ENCODE results near the gene DUS3L. TPM values are rescaled to one million over a fixed set of nuclear protein-coding genes. Genes with fewer than 3 reads are reported as not detected.

DUS3L gene
- total RNA-seq, 4 donors from 2014 or later = 36.0 to 107 (median 67.4) TPM

DNA sequence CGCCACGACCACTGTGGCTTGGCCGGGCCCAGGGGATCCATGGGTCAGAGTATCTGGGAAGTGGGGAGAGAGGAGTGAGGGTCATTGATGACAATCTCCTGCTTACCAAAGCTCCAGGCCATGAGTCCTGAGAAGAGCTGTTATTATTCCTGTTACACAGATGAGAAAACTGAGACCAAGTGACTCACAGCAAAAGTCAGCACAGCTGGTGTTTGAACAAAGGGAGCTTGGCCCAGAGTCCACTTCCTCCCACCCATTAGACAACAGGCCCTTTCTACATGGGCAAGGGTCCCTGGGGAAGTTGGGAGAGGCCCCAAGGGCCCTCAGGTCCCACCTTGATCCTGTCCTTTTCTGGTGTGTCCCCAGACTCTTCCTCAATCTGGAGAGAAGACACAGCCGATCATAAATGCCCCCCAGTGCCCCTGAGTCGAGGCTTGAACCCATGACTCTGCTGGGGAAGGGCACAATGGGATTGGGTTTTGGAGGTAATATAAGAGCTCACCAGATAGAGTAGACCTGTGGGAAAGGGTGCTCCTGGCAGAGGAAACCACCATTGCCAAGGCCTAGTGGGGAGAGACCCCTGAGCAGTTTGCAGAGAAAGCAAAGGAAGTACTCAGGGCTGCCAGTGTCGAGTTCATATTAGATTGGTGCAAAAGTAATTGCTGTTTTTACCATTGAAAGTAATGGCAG is 41.7 kb upstream of the DUS3L start:
- H3K4me3 ChIP-seq (ENCODE audit: low read depth, poor library complexity, severe bottlenecking) = no peak overlapping the region
- WGBS, 2 donors = 88 to 91% methylated on average over 6 of the region's 6 CpGs
- TF ChIP-seq, protein P1, sequence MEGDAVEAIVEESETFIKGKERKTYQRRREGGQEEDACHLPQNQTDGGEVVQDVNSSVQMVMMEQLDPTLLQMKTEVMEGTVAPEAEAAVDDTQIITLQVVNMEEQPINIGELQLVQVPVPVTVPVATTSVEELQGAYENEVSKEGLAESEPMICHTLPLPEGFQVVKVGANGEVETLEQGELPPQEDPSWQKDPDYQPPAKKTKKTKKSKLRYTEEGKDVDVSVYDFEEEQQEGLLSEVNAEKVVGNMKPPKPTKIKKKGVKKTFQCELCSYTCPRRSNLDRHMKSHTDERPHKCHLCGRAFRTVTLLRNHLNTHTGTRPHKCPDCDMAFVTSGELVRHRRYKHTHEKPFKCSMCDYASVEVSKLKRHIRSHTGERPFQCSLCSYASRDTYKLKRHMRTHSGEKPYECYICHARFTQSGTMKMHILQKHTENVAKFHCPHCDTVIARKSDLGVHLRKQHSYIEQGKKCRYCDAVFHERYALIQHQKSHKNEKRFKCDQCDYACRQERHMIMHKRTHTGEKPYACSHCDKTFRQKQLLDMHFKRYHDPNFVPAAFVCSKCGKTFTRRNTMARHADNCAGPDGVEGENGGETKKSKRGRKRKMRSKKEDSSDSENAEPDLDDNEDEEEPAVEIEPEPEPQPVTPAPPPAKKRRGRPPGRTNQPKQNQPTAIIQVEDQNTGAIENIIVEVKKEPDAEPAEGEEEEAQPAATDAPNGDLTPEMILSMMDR (IDR thresholded peaks at IDR 0.05) = no peak
- no peak for TF ChIP-seq POLR2A (IDR thresholded peaks at IDR 0.05)
- DNase-seq (ENCODE audit: low spot score in 2 of 2) = no peak
- intact Hi-C loops (cut with DNase I; ENCODE audit: low total_unique reads) = no loop called here

DNA sequence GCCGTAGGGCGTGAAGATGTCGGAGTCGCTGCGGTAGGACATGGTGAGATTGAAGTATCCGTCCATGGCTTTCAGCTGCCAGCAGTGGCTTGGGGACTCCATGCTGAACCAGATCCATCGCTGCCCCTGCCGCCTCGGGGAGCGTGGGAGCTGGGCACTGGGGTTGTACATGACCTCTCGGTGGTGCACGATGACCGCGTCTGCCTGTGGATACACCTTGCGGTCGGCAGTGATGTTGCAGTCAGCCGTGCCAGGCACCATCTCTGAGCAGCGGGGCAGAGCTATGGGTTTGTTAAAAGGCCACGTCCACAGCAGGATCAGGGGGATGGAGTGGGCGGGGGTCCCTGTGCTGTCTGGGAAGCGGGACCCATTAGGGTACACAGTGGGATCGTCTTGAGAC is 41.1 kb upstream of the DUS3L start:
- 87 to 89% methylated on average over 12 to 16 of the region's 22 CpGs for WGBS, 2 donors
- DNase-seq (ENCODE audit: low spot score in 2 of 2) = no peak
- no peak overlapping the region for H3K4me3 ChIP-seq (ENCODE audit: low read depth, poor library complexity, severe bottlenecking)
- intact Hi-C loops (cut with DNase I; ENCODE audit: low total_unique reads) = no loop called here
- TF ChIP-seq POLR2A (IDR thresholded peaks at IDR 0.05) = no peak
- TF ChIP-seq, protein P1 (IDR thresholded peaks at IDR 0.05) = no peak

DNA sequence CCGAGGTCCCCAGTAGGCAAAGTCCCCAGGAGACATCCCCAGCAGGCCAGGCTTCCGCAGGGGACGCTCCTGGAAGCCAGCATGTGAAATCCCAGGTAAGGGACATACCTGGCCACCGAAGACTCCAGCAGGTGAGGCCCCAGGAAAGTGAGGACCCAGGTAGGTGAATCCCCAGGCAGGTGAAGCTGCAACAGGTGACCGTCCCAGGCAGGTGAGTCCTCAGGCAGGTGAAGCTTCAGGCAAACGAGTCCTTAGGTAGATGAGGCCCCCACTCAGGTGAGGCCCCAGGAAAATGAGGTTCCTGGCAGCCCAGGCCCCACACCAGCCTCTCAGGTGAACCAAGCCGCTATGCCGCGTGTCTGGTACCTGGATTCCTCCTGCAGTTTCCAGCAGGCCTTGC is 40.2 kb upstream of the DUS3L start:
- TF ChIP-seq POLR2A (IDR thresholded peaks at IDR 0.05) = no peak
- TF ChIP-seq, protein P1 (IDR thresholded peaks at IDR 0.05) = no peak
- intact Hi-C loops (cut with DNase I; ENCODE audit: low total_unique reads) = no loop called here
- WGBS, 2 donors = 17 to 78% methylated on average over 1 to 7 of the region's 9 CpGs
- DNase-seq (ENCODE audit: low spot score in 2 of 2) = no peak
- H3K4me3 ChIP-seq (ENCODE audit: low read depth, poor library complexity, severe bottlenecking) = no peak overlapping the region

DNA sequence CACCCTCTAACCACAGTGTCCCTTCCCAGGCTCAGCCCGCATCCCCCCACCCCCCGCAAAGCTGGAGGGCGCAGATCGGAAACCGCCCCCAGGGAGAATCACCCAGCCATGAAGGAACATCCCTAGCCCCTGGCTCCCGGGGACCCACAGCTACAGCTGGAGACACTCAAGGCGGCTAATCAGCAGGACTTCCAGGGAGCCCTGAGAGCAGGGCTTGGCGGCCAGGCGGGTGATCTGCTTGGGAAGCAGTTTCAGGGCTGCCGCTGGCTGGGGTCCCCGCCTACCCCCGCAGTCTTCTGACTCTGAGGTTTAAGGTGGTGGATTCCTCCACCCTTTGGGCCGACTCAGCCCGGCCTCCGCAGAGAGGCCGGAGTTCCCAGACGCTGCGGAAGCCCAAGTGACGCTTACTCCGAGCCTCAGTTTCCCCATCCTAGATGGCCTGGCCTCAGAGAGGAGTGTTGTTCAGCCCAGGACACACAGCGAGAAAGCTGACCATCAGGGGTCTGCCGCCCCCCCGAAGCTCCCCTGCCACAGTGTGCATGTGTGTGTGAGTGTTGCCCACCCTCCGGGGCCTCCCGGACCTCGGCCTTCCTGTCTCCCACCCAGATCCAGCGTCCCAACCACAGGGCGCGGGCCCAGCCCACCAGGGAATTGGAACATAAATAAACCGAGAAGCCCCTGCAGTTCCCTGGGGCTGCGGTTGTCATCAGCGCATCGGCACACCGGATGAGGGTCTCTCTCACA is 38.8 kb upstream of the DUS3L start:
- DNase-seq (ENCODE audit: low spot score in 2 of 2) = no peak
- TF ChIP-seq, protein P1 (IDR thresholded peaks at IDR 0.05) = no peak
- intact Hi-C loops (cut with DNase I; ENCODE audit: low total_unique reads) = no loop called here
- no peak overlapping the region for H3K4me3 ChIP-seq (ENCODE audit: low read depth, poor library complexity, severe bottlenecking)
- 46 to 56% methylated on average over 26 to 28 of the region's 34 CpGs for WGBS, 2 donors

DNA sequence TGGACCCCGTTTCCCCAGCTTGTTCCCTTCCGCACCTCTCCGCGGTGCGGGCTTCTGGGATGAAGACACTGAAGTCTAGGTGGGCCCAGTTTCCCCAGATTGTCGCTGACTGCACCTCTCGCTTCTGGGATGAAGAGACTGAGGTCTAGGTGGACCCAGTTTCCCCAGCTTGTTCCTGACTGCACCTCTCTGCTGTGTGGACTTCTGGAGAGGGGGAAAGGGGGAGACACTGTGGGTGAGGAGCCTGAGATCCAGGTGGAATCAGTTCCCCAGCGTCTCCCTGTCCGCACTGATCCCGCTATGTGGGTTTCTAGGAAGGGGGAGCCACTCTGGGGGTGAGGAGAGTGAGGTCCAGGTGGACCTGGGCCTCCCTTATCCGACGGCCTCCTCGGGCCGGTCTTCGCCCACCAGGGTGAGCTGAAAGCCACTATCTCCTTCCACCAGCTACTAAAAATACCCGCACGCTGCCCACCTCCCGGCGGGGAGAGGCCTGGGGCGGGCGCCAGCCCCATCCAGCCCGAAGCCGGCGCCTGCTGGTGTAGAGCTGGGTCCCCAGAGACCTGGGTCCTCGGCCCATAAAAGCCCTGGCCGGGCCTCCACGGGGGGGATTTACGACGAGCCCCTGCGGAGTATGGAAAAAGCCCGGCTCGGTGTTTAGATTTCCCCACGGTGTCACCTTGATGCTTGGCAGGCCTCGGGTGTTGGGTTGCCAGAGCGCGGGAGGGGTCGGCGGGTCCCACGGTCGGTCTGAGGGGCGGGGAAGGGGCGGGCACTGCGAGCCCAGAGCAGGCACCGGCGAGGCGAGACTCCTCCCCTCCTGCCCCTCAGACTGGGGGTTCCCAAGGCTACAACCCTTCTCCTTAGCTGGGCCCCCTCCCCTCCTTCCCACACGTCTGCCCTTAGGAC is 38.0 kb upstream of the DUS3L start:
- H3K4me3 ChIP-seq (ENCODE audit: low read depth, poor library complexity, severe bottlenecking) = peak overlapping the region; percentile 36
- TF ChIP-seq, protein P1 (IDR thresholded peaks at IDR 0.05) = no peak
- TF ChIP-seq POLR2A (IDR thresholded peaks at IDR 0.05) = no peak
- WGBS, 2 donors = 3 to 6% methylated on average over 39 to 45 of the region's 47 CpGs
- DNase-seq (ENCODE audit: low spot score in 2 of 2) = no peak
- intact Hi-C loops (cut with DNase I; ENCODE audit: low total_unique reads) = no loop called here
